ENCODE results near the gene TSPAN33. TPM values are rescaled to one million over a fixed set of nuclear protein-coding genes. Genes with fewer than 3 reads are reported as not detected.

Gene TSPAN33
- total and polyA plus RNA-seq, 2 of the 13 experiments (the other 11 are each of a cell fraction or from before 2014, with no cell fraction given), result 15.3 to 16.5 TPM

- Histone ChIP-seq H3K36me3 (replicated peaks in 1 of 2; ENCODE audit: control insufficient read depth in 1 of 2, insufficient read depth in 2 of 2, low read length in 2 of 2) (no peaks in the 10 kb centered on the region), H3K4me1 (ENCODE audit: insufficient read depth, low read length) (peaks cover 34% of the 10 kb centered on the region), H3K9ac (ENCODE audit: insufficient read depth, low read depth, low read length) (no peak overlapping the region), H4K20me1 (ENCODE audit: insufficient read depth, low read length) (no peaks in the 10 kb centered on the region), H3K27me3 (ENCODE audit: control insufficient read depth in 1 of 2, insufficient read depth in 2 of 2, low read length in 2 of 2) (no peaks in the 10 kb centered on the region), H3K4me3 (replicated peaks in 1 of 3; ENCODE audit: insufficient read depth in 1 of 3, low read depth in 2 of 3, low read length in 3 of 3) (peak overlapping the region in 1 of 3 experiments; percentile 35; a peak in 1 of 6 replicates), H3K9me3 (ENCODE audit: low read length) (no peaks in the 10 kb centered on the region), H3K79me2 (ENCODE audit: insufficient read depth, low read length) (no peaks in the 10 kb centered on the region), H3K4me2 (ENCODE audit: low read depth, low read length) (peak overlapping the region; percentile 64), H2AFZ (ENCODE audit: low read length) (no peak overlapping the region), H3K27ac (ENCODE audit: extremely low read length, insufficient read depth, low read length) (no peak overlapping the region)
- CTCF ChIA-PET (ENCODE audit: low intra/inter-chr PET ratio, low total read pairs), result interaction anchor here (1.5 to 2.8 kb wide), 4 partner anchors 53 to 254 kb away, joined by 4 to 30 read pairs (median 18); no protein-coding TSS in a partner anchor
- POLR2A ChIA-PET, result interaction anchor here (0.6 kb wide), 1 partner anchor 215 kb away, joined by 3 read pairs; the partner anchor contains the start of gene STRIP2
- intact Hi-C loops (cut with micrococcal nuclease; ENCODE audit: unreplicated experiment) (loop anchor here (1.0 kb wide), 4 partner anchors 53 to 254 kb away; no protein-coding TSS in a partner anchor), in situ Hi-C loops (cut with HindIII; ENCODE audit: extremely low pct_ligation_motif_present, low pct_unique_long_range_greater_than_20kb) (loop anchor here (5.0 kb wide), 1 partner anchor 79 kb away; no protein-coding TSS in a partner anchor)
- DNase-seq (ENCODE audit: low spot score) (peak; percentile 81), ATAC-seq (peak; percentile 82), FAIRE-seq (peak; percentile 94)
- WGBS (ENCODE audit: low lambda C conversion rate), result 16% methylated on average over 9 of the region's 9 CpGs
- no TSS peak for BruUV-seq (replicated peaks)
- TF ChIP-seq ZNF337 (CRISPR knock-in tag; IDR thresholded peaks at IDR 0.05; ENCODE audit: borderline replicate concordance, low read depth) (no peak), ZNF614 (CRISPR knock-in tag; IDR thresholded peaks at IDR 0.05; ENCODE audit: borderline replicate concordance) (peak; percentile 31; the same call in 1 of the 2 replicates), ZNF256 (CRISPR knock-in tag; conservative IDR thresholded peaks at IDR 0.05) (0 out of 2 replicates have a peak, but pooled peaks have one; percentile 10), ZSCAN31 (CRISPR knock-in tag; IDR thresholded peaks at IDR 0.05; ENCODE audit: low read depth) (no peak), MTF1 (CRISPR knock-in tag; IDR thresholded peaks at IDR 0.05) (no peak), ZNF253 (CRISPR knock-in tag; IDR thresholded peaks at IDR 0.05; ENCODE audit: borderline replicate concordance) (no peak), MEIS2 (CRISPR knock-in tag; IDR thresholded peaks at IDR 0.05) (peak; percentile 53; the same call in 1 of the 2 replicates), ARID3A (IDR thresholded peaks at IDR 0.05; ENCODE audit: low read depth, low read length) (0 out of 2 replicates have a peak, but pooled peaks have one; percentile 44), NR0B2 (CRISPR knock-in tag; IDR thresholded peaks at IDR 0.05) (no peak), ZMYM4 (CRISPR knock-in tag; IDR thresholded peaks at IDR 0.05) (peak; percentile 67), ZNF563 (CRISPR knock-in tag; IDR thresholded peaks at IDR 0.05) (no peak), MED1 (CRISPR knock-in tag; IDR thresholded peaks at IDR 0.05) (0 out of 2 replicates have a peak, but pooled peaks have one; percentile 21), ZNF232 (CRISPR knock-in tag; IDR thresholded peaks at IDR 0.05; ENCODE audit: borderline replicate concordance) (no peak), ZNF318 (CRISPR knock-in tag; IDR thresholded peaks at IDR 0.05) (no peak)
Measured at GRCh38 chr7:129218514-129219062, 74.1 kb downstream of the TSPAN33 start.

Data from HepG2 (cell line).